ENCODE measurements around the gene LHPP.

LHPP gene

GRCh38 chr10:124476043-124476725 lies 14.6 kb downstream of the LHPP start:
- Histone ChIP-seq H3K27ac (no peak overlapping the region), H3K27me3 (replicated peaks) (no peaks in the 10 kb centered on the region), H3K36me3 (replicated peaks) (no peaks in the 10 kb centered on the region), H3K4me3 (ENCODE audit: low read depth, low read length) (no peak overlapping the region)
- no peak for DNase-seq
- in situ Hi-C loops (cut with HindIII; ENCODE audit: low pct_ligation_motif_present, low sequenced_read_pairs) = no loop called here
- no peak for TF ChIP-seq CTCF (IDR thresholded peaks at IDR 0.05; ENCODE audit: low read depth, low read length, missing control alignments)

GRCh38 chr10:124477614-124478363 lies 16.2 kb downstream of the LHPP start:
- DNase-seq = no peak
- no peak overlapping the region for H3K27ac ChIP-seq
- no peak for TF ChIP-seq CTCF (IDR thresholded peaks at IDR 0.05; ENCODE audit: low read depth, low read length, missing control alignments)
- no peak overlapping the region for H3K4me3 ChIP-seq (ENCODE audit: low read depth, low read length)
- in situ Hi-C loops (cut with HindIII; ENCODE audit: low pct_ligation_motif_present, low sequenced_read_pairs) = no loop called here
- H3K36me3 ChIP-seq (replicated peaks) = no peaks in the 10 kb centered on the region
- H3K27me3 ChIP-seq (replicated peaks) = no peaks in the 10 kb centered on the region

GRCh38 chr10:124478515-124478914 lies 16.9 kb downstream of the LHPP start:
- DNase-seq = no peak
- in situ Hi-C loops (cut with HindIII; ENCODE audit: low pct_ligation_motif_present, low sequenced_read_pairs) = no loop called here
- no peak for TF ChIP-seq CTCF (IDR thresholded peaks at IDR 0.05; ENCODE audit: low read depth, low read length, missing control alignments)
- no peak overlapping the region for H3K27ac ChIP-seq
- no peaks in the 10 kb centered on the region for H3K27me3 ChIP-seq (replicated peaks)
- no peak overlapping the region for H3K4me3 ChIP-seq (ENCODE audit: low read depth, low read length)
- no peaks in the 10 kb centered on the region for H3K36me3 ChIP-seq (replicated peaks)

- no peak for TF ChIP-seq CTCF (IDR thresholded peaks at IDR 0.05; ENCODE audit: low read depth, low read length, missing control alignments)
- no peak overlapping the region for H3K4me3 ChIP-seq (ENCODE audit: low read depth, low read length)
- H3K36me3 ChIP-seq (replicated peaks) = no peaks in the 10 kb centered on the region
- H3K27ac ChIP-seq = no peak overlapping the region
- in situ Hi-C loops (cut with HindIII; ENCODE audit: low pct_ligation_motif_present, low sequenced_read_pairs) = no loop called here
- DNase-seq = no peak
- H3K27me3 ChIP-seq (replicated peaks) = no peaks in the 10 kb centered on the region
Measured at GRCh38 chr10:124480860-124481259, 19.2 kb downstream of the LHPP start.

GRCh38 chr10:124481717-124482116 lies 20.1 kb downstream of the LHPP start:
- H3K36me3 ChIP-seq (replicated peaks) = no peaks in the 10 kb centered on the region

More at GRCh38 chr10:124481717-124482116, 20.1 kb downstream of the LHPP start:
- in situ Hi-C loops (cut with HindIII; ENCODE audit: low pct_ligation_motif_present, low sequenced_read_pairs) = no loop called here
- Histone ChIP-seq H3K27ac (no peak overlapping the region), H3K27me3 (replicated peaks) (no peaks in the 10 kb centered on the region), H3K4me3 (ENCODE audit: low read depth, low read length) (no peak overlapping the region)
- TF ChIP-seq CTCF (IDR thresholded peaks at IDR 0.05; ENCODE audit: low read depth, low read length, missing control alignments) = no peak
- no peak for DNase-seq
